Measurements from ENCODE around the gene ENDOG.
"Not testable (repeated sequence)": the region's sequence is repeated elsewhere in the genome, so short reads cannot be mapped to it uniquely, and the experiment has no call there.

The ENDOG gene

DNA sequence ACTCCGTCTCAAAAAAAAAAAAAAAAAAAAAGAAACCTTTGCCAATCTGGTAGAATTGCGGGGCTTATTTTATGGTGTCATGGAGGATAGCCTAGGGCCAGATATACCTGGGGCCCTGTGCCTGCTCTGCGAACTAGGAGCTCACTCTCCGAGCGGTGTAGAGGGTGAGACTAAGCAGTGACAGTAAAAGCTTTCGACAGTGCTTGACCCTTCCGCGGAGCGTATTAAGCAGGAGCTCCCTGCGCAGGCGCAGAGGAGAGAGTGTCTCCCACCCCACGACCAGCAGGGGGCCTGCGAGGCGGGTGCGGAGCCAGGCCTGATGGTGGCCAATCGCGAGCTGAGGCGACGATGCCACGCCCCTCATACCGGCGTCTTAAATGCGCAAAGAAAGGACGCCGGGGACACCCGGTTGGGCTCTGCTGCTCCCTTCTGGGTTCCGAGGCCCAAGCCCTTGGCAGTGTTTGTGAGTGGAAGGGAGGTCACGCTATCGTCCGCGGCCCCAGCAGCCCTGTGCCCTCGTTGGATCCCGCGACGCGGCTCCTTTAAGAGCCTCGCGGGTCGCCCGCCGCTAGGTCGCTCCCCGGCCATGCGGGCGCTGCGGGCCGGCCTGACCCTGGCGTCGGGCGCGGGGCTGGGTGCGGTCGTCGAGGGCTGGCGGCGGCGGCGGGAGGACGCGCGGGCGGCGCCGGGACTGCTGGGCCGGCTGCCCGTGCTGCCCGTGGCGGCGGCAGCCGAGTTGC, at the start of gene ENDOG:
Gene ENDOG (plus strand): TSS at position 402 of the 740 bp plus-strand sequence. CDS start 185 bp downstream, at position 587.
- DNase-seq = peak; percentile 97

DNA sequence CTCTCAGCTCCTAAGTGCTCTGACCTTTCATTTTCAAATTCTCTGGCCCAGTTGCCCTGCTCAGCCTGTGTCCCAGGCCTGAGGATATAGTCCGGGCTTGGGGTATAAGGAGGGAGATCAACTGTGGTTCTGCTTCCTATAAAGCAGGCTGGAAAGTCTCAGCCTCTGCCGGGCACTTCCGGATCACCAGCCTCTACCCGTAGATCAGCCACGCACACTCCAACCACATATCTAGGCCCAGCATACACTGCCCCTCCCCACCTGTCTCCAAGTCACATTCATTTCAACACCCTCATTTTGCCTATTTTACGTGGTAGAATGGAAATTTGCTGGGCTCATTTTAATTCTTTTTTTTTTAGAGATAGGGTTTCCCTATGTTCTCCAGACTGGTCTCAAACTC, 49.7 kb upstream of the ENDOG start:
- DNase-seq = no peak

DNA sequence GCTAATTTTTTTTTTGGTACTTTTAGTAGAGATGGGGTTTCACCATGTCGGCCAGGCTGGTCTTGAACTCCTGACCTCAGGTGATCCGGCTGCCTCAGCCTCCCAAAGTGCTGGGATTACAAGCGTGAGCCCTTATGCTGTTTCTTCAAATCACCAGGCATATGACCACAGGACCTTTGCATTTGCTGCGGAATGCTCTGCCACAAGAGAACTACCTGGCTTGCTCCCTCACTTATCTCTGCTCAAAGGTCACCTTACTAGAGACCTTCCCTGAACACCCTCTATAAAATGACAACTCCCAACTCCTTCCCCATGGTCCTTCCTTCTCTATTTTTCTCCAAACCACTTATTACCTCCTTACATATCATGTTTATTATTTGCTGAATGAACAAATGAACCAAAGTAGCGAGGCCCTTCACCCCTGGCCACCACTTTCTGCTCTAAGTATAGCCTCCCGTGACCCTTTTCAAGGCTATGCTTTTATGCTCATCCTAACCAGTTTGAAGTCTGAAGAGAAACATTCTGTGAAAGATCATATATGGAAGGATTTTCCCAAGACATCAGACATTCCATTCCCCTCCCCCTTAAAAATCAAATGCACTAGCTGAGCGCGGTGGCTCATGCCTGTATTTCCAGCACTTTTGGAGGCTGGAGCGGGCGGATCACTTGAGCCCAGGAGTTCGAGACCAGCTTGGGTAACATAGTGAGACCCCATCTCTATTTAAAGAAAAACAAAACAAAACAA, 47.8 kb upstream of the ENDOG start:
- no peak for DNase-seq

DNA sequence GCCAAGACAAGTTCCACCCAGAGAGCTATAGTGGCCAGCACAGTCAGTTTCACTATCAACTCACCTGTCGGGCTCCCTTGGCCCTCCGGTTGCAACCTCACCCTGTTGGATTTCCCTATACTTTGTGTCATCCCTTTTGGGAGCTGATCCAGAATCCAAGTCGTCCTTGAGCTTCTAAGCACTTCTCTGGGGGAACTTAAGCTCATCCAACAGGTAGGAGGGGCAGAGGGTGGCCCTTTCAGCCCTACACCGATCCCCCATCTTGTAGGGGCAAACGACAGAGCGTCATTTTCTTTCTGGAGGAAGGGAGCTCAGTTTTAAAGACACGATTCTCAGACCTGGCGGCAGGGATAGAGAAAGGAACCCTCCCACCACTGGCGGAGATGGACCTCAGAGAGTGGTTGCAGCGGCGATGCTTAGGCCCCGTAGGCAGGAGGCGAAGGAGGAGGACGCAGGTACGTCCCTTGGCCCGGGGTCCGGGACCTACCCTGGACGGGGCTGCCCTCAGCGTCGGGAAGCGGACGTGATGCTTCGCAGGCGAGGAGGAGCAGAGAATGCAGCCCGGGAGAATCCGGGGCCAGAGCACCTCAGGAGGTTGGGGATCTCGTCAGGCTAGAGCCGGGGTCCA, 47.1 kb upstream of the ENDOG start:
- no peak for DNase-seq

DNA sequence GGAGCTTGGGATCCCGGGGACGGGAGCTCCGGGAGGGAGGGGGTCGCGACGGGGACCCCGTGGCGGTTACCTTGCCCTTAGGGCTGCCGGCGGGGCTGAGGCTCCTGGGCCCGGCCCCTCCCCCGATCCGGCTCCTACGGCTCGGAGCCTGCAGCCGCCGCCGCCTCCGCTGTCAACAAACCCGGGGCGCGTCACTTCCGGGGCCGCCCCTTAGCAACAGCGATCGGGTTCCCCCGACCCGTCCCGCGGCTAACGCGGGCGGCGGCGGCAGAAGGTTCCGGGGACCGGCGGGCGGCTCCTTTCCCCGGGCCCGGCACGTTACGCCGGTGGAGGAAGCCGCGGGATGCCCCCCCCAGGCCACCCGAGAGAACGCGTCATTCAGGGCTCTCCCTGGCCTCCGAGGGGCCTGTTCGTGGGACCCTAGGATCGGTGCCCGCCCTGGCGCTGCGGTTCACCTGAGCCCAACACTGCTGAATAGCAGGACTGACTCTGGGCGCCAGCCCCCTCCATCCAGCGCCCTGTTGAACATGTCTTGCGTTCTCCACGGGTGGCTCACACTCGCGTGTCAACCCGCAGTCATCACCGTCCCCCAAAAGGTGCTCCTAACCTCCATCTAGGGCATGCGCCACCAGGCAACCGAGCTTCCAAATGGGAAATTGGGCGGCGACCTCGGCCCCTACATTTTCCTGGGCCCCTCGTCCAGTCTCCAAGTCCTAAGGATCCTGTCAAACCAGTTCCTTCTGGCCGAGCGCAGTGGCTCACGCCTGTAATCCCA, 46.4 kb upstream of the ENDOG start, which contains the start of gene ZER1:
Gene ZER1 (minus strand): TSS at position 183 of the 775 bp plus-strand sequence. CDS start 16,362 bp downstream, outside the sequence.
- DNase-seq = peak; percentile 87

DNA sequence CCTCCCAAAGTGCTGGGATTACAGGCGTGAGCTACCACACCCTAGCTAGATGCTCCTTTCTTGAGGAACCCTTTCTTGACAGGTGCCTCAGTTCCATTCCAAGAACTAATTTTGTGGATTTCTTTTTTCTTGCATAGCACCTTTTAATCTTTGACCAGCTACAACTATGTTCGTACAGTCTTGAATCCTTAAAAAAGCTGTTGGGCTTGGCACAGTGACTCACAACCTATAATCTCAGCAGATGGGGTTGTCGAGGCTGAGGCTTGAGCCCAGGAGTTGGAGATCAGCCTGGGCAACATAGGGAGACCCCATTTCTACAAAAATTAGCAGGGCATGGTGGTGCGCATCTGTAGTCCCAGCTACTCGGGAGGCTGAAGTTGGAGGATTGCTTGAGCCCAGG, 45.3 kb upstream of the ENDOG start:
- no peak for DNase-seq

DNA sequence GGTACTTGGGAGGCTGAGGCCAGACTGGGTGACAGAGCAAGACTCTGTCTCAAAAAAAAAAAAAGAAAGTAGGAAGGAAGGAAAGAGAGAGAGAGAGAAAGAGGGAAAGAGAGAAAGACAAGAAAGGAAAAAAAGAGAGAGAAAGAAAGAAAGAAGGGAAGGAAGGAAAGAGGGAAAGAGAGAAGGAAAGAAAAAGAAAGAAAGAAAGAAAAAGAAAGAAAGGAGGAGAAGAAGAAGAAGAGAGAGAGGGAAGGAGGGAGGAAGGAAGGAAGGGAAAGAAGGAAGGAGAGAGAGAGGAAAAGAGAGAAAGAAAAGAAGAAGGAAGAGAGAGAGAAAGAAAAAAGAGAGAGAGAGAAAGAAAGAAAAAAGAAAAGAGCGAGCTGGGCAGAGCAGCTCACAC, 43.5 kb upstream of the ENDOG start:
- no peak for DNase-seq

DNA sequence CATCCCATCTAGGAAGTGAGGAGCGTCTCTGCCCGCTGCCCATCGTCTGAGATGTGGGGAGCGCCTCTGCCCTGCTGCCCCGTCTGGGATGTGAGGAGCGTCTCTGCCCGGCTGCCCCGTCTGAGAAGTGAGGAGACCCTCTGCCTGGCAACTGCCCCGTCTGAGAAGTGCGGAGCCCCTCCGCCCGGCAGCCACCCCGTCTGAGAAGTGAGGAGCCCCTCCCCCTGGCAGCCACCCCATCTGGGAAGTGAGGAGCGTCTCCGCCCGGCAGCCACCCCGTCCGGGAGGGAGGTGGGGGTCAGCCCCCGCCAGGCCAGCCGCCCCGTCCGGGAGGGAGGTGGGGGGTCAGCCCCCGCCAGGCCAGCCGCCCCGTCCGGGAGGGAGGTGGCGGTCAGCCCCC, 38.2 kb upstream of the ENDOG start:
- DNase-seq = not testable (repeated sequence)

DNA sequence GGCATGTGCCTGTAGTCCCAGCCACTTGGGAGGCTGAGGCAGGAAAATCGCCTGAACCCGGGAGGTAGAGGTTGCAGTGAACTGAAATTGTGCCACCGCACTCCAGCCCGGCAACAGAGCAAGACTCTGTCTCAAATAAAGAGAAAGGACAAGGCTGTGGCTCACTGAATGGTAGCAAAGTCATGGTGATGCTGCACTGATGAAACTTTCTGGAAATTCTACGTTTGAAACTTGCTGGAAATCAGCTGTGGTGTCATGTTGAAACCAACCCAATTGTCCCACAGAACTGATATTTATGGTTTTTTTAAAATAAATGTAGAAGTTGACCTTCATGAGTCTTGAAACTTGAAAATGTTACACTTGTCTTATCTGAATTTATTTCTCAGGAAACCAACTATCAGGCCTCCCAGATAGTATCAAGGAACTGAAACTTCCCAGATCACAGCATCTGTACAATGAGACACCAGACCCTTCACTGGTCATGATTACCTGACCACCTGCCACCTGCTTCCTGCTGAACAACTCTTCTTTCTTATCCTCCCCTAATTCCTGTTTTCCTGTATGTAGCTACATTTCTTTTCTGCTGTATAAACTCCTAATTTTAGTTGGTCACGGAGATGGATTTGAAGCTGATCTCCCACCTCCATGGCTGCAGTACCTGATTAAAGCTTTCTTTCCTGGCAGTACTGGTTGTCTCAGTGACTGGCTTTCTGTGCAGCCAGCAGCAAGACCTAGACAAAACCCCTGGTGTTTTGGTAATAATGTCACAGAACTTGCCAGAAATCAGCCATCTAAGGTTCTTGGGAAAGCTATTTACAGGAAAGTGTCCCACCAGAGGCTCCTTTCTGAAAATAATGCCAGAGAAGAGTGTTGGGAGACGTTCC, 36.9 kb upstream of the ENDOG start:
- no peak for DNase-seq

DNA sequence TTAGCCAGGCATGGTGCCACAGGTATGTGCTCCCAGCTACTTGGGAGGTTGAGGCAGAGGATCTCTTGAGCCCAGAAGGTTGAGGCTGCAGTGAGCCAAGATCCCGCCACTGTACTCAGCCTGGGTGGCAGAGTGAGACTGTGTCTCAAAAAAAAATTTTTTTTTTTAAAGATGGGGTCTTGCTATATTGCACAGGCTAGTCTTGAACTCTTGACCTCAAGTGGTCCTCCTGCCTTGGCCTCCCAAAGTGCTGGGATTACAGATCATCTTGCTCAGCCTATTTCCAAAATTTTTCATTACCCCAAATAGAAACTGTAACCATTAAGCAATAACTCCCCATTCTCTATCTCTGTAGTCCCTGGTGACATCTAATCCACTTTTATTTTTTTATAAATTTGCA, 35.6 kb upstream of the ENDOG start:
- DNase-seq = no peak

DNA sequence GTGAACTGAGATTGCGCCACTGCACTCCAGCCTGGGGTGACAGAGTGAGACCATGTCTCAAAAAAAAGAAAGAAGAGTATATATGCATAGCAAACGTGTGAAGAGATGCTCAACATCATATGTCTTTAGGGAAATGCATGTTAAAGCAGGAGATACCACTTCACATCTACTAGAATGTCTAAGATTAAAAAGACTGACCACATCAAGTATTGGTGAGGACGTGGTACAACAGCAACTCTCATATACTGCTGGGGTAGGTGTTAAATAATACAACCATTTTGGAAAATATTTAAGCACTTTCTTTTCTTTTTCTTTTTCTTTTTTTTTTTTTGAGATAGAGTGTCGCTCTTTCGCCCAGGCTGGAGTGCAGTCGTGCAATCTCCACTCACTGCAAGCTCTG, 32.9 kb upstream of the ENDOG start:
- DNase-seq = no peak

DNA sequence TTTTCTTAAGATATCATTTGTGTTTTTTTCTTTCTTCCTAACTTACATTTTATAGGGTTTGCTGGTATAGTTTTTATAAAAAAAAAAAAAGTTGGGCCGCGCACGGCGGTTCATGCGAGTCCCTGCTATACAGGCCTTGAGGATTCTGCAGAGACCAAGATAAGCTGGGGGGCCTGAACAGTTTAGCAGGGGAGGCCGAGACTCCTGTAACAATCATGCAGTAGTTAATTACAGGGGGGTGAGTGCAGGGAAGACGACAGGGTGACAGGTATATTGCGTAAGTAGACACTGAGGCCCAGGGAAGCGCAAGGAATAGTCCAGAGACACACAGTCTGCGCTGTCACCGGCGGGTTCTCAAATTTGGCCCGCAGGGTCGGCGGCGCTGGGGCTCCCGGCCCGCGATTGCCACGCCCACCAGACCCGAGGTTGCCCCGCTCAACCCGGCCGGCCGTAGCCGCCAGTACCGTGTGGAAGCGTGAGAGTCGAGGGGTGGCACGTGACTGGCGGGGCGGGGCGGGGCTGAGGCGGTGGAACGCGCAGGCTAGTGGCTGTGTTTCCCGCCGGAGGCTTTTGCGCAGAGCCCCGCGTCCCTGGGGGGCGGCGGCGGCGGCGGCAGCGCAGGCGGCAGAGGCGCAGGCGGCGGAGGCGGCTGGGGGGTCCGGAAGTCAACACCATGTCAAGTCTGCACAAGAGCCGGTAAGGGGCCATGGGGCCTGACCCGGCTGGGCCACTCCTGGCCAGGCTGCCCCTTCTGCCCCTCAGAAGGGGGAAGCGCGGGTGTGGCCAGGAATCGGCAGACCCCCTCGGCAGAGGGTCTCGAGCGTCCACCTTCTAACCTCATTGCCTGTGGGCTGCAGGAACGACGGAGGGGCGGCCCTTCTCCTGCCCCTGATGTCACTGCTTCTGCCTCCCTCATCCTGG, 31.4 kb upstream of the ENDOG start, which contains the start of gene TBC1D13:
Gene TBC1D13 (plus strand): TSS at position 573 of the 921 bp plus-strand sequence. CDS start 101 bp downstream, at position 674.
- peak; percentile 81 for DNase-seq

DNA sequence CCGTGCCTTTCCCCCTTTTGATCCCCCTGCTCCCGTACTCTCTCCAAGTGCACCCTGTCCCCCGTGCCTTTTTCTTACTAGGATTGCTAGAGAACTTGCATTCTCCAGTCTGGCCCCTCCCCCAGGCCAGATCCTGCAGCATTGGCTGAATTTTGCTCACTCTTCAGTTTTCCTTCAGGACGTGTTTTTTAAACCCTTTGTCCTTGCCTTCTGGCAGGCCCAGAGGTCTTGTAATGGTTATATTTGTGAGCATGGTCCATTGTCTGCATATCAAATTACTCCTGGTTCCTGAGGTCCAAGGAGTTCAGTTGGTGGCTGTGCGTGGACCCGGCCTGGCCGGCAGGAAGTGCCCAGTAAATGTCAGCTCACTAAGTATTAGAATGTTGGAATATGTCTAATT, 30.6 kb upstream of the ENDOG start:
- no peak for DNase-seq

DNA sequence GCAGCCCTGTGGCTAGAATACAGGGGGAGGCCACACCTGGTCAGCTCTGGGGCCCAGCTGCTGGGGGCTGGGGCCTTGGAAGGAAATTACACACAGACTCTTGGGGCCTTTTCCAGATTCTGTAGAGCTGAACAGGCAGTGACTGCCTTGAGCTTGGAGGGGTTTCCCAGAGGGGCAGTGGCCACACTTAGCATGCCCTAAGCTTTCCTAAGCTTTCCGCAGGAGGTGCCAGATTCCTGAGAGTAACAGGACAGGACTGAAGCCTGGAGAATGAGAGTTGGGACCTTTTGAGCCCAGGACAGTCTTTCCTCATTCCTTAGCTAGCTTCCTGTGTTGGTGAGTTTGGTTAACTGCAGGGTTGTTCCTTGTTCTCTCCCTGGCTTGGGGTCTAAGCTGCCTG, 29.9 kb upstream of the ENDOG start:
- no peak for DNase-seq

DNA sequence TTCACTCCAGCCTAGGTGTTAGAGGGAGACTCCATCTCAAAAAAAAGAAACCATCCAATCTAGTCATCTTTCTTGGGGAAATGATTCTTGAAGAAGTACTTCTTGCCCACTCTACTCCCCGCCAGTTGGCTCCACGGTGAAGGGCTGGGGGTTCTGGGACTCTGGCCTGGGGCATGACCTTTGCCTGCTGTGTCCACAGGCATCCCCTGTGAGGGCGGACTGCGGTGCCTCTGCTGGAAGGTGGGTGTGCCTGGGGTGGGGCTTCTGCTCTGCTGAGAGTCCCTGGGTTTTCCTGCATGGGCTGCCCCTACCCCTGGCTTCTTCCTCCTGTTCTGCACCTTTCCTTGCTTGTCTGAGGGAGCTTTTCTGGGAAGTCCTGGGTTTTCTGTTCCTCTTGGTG, 27.8 kb upstream of the ENDOG start:
- no peak for DNase-seq

DNA sequence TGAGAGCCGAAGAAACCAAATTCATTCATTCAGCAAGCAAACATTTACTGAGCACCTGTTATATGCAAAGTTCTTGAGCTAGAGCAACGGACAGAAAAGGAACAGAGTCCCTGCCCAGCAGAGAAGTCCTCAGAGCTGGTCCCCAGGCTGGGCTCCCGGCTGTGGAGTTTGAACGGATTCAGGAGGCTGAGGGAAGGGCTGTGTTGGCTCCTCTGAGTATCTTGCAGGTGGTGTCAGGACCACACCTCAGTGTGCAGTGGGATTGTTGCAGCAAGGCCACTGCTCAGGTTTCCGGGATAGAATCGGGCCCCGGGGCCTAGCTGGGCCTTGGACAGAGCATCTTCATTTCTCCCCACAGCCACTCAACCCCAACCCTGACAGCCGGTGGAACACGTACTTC, 26.2 kb upstream of the ENDOG start:
- no peak for DNase-seq

DNA sequence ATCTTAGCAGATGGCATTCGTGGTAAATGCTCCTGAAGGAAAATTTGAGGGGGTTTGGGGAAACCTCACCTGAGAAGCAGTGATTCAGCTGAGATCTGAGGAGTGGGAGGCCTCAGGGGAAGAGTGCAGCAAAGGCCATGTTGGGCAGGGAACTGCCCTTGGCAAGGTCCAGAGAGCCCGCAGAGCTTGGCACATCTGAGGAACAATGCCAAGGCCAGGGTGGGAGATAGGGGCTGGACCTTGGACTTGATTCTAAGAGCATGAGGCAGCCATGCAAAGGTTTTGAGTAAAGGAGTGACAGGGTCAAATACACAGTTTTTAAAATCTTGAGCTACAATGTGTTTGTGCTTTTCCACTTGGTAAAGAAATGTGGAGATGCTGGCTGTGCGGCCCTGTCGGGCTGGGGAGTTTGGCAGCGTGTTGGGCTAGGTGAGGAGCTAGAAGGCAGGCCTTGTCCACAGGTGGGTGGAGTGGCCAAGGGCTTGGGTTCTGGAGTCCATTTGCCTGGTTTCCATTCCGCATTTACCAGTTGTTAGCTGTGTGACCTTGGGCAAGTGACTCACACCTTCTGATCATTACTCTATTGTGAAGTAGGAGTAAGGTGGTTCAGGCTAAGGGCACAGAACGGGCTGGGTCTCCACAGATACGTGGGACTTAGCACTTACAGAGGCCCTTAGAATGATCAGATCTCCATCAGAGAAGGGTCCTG, 25.2 kb upstream of the ENDOG start:
- DNase-seq = no peak

DNA sequence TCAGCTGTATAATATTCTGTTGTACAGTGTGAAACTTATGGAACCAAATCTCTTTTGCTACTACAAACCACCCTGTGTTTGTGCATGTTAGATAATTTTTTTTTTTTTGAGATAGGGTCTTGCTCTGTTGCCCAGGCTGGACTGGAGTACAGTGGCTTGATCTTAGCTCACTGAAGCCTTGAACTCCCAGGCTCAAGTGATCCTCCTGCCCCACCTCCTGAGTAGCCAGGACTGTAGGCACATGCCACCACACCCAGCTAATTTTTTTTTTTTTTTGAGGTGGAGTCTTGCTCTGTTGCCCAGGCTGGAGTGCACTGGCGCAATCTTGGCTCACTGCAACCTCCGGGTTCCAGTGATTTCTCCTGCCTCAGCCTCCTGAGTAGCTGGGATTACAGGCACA, 23.3 kb upstream of the ENDOG start:
- not testable (repeated sequence) for DNase-seq

DNA sequence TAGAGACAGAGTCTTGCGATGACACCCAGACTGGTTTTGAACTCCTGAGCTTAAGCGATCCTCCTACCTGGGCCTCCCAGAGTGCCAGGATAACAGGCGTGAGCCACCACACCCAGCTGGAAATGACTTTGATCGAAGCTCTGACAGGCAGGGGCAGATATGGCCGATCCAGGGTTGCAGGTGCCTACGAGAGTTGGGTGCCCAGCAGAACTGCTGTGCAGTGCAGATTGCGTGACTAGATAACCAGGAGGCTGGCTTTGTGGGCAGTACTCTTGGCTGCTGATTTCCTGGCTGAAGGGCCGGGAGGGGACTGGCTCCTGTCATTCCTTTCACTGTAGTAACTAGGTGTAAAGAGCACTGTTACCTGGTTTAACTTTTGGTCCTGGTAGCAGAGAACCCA, 19.4 kb upstream of the ENDOG start:
- DNase-seq = no peak

DNA sequence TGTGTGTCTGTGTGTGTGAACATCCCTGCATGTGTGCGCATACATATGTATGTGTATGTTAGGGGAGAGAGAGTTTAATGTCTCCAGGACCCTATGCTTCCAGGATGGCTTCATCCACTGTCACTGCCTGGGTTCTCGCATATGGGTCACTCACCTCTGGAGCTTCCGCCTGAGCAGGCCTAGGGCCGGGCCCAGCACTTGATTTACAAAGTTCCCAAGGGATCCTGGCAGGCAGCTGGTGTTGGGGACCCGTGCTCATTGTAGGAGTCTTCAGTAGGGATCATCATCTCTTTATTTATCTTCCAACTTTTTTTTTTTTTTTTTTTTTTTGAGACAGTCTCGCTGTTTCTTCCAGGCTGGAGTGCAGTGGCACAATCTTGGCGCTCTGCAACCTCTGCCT, 18.2 kb upstream of the ENDOG start:
- no peak for DNase-seq
